HG03439 (cell line): ENCODE results near the gene MGARP.
A peak's percentile ranks its signal among the peaks of the same experiment; 100 is the strongest.
"Not testable (repeated sequence)": the region's sequence is repeated elsewhere in the genome, so short reads cannot be mapped to it uniquely, and the experiment has no call there.

ENCODE experiments used
- ATAC-seq: cut with Tn5 transposase; IDR thresholded peaks from one replicate; pipeline ENCODE4 v1.9.1; 2021; ENCODE audit warnings: mild to moderate bottlenecking, moderate library complexity; ENCODE audit not compliant: unreplicated experiment

MGARP gene

DNA sequence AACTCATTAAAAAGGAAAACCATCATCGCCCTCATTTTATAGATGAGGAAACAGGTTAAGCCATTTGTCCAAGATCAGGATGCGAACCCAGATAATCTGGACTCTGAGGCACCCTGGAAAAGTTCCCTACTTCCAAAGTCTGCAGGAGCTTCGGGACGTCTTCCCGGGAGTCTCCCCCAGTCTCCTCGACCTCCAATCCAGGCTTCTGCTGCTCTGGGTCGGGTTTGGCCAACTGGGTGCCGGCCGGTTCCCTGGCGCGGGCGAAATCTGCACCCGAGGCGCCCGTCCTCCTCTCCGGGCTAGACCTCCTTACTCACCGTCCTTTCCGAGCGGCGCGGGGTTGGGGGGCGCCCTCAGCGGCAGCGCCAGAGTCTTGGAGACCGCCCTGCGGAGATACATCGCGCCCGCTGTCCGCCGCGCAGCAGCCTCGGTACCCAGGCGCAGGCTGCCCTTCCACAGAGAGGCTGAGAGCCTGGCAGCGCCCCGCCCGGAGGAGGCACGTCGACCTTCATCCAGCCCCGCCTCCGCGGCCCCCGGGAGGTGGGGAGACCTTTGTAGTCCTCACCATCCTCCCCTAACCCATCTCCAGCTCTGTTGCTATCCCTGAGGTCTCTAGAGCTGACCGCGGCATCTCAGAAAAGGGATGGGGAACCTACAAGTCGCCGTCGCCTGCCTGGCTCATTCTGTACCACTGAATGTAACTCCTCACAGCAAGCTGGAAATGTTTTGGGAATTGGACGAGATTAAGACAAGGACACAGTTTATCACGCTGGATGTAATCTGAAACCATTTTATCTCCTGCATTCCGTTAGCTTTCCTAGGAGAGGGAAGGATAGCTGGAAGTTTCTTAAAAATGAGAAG, at the start of gene MGARP:
MGARP (minus strand) TSS at position 466 of the 861 bp plus-strand sequence; CDS start at position 399, 67 bp downstream.
- ATAC-seq, result no peak

DNA sequence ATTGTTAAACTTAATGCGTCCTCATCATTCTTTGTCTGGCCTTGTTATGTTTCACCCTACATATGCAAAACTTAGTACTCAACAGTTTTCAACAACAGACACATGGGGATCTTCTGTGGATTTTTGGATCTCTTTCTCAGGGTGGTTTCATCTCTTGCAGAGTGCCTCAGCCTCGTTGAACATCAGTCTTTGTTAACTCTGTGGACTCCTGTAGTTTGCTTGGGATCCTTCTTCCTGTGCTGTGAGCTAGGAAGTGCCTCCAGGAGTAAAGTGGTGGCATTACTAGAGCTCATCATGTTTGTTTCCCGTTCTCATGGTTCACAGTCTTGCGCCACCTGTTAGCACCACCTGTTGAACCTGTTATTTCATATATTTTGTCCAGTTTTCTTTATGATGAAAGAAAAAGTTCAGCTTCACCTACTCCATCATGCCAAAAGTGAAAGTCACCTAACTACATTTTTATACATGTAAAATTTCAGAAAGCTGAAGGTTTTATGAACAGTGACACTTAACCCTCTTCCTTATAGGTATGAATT, 49.7 kb upstream of the MGARP start:
- no peak for ATAC-seq

DNA sequence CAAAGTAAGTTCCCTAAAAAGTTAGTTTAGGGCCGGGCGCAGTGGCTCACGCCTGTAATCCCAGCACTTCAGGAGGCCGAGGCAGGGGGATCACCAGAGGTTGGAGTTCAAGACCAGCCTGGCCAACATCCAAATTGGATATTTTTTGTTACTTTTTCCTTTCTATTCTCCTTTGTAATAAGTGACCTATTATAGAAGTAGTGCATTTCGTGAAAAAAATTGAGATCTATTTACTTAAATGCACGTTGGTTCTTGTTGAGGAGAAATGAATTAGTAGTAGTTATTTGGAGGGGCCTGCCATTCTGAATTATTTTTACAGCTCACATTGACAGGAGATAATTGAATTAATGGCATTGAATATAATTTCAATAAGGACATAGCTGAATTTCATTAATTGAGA, 44.6 kb upstream of the MGARP start:
- ATAC-seq, result no peak

DNA sequence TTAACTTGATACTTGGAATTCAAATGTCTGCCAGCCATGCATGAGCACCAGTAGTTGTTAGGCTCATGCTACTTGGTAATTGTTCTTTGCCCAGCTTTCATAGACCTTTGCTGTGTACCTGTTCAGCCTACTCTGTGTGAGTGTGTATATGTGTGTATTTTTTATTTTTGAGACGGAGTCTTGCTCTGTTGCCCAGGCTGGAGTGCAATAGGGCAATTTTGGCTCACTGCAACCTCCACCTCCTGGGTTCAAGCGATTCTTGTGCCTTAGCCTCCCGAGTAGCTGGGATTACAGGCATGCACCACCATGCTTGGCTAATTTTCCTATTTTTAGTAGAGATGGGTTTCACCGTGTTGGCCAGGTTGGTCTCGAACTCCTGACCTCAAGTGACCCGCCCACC, 42.5 kb upstream of the MGARP start:
- ATAC-seq, result not testable (repeated sequence)

DNA sequence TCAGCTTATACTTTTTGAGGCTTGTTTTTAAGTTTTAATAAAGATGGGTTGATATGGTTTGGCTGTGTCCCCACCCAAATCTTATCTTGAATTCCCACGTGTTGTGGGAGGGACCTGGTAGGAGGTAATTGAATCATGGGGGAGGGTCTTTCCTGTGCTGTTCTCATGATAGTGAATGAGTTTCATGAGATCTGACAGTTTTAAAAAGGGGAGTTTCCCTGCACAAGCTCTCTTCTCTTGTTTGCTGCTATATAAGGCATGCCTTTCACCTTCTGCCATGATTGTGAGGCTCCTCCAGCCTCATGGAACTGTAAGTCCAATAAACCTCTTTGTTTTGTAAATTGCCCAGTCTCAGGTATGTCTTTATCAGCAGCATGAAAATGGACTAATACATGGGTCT, 42.0 kb upstream of the MGARP start:
- ATAC-seq, result not testable (repeated sequence)

DNA sequence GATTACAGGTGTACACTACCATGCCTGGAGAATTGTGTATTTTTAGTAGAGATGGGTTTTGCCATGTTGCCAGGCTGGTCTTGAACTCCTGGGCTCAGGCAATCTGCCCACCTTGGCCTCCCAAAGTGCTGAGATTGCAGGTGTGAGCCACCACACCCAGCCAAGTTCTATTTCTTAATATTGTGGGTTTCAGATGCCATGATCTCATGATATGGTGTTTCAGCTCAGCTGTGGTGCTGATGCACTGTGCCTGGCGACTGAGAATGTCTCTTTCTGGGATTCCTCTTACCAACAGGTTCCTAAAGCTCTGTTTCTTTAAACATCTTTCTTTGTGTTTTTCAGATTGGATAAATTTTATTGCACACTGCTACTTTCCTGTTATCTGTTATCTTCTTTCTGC, 39.5 kb upstream of the MGARP start:
- ATAC-seq, result no peak

DNA sequence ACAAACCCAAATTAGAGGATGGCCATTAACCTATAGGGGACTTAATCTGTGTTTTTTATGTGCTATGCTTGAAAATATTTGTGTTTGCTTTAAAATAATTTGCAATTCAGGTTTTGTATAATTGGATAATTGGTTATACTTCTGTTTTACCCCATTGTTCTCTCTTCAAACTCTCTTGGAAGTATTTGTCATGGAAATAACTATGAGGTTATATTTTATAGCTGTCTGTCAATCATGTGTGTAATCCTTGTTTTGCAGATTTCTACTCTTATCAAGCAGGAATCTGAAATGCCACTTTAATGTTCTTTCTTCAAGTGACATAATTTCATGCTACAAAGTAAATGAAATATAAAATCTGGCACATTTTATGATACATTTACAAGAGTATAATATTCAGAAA, 37.6 kb upstream of the MGARP start:
- no peak for ATAC-seq

DNA sequence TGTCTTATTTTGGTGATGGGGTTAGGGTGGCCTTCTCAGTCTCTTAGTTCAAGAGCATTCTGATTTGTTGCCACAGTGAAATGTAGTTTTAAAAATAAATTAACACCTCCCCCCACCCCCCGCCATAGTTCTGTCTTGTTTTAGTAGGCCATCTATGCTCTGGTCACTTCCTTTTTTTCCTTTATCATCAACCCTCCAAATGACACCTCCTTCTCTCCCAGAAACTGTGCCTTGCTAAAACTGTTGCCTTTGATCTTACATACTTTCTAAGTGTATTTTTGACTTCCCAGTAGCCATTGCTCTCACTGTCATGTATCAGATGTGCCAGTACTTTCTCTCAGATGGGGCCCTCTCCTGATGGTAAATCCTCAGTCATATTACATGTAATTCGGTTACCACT, 36.7 kb upstream of the MGARP start:
- no peak for ATAC-seq

DNA sequence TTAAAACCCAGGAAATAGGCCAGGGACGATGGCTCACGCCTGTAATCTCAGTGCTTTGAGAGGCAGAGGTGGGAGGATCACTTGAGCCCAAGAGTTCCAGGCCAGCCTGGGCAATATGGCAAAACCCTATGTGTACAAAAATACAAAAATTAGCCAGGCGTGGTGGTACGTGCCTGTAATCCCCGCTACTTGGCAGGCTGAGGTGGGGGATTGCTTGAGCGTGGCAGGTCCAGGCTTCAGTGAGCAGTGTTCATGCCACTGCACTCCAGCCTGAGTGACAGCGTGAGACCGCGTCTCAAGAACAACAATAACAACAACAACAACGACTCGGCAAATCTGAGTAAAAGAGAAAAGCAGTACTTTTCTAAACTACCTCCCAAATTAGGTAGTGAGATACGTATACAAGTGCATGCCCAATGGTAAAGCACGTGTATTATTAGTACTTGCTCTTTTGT, 35.2 kb upstream of the MGARP start:
- ATAC-seq, result peak; percentile 75

DNA sequence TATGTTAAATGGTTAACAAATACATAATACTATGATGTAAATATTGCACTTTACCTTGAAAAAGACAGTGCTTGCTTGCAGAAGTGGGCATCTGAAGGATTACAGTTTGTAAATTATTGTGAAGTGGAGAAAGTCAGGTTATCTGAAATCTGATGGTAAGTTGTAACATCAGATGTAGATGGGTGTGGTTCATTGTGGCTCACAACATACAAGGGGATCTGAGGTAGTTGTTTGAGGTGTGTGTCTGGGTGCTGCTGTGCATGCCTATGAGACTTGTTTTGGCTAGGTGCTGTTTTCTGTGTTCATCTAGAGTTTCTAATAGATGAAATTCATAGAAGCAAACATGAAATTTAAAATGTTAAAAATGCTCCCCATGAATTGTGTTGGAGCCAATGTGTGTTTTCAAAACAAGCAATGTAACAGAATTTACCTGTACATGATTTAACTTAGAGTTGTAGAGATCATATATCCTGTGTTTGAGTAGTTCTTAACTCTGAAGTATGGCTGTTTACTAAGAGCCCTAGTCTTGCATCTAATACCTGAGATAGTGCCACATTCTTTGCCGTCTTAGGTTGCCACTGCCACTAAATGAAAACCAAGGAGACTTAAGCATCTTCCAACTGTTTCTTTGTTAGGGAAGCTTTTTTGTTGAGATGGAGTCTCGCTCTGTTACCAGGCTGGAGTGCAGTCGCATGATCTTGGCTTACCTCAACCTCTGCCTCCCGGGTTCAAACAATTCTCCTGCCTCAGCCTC, 34.2 kb upstream of the MGARP start:
- ATAC-seq, result no peak

DNA sequence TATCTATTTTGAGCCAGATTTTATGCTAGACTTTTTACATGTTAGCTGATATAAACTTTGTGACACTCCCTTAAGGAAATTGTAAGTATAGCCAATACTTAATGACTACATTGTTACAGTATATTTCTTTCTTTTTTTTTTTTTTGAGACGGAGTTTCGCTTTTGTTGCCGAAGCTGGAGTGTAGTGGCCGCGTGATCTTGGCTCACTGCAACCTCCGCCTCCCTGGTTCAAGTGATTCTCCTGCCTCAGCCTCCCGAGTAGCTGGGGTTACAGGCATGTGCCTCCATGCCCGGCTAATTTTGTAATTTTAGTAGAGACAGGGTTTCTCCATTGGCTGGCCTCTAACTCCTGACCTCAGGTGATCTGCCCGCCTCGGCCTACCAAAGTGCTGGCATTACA, 33.4 kb upstream of the MGARP start:
- ATAC-seq, result not testable (repeated sequence)

DNA sequence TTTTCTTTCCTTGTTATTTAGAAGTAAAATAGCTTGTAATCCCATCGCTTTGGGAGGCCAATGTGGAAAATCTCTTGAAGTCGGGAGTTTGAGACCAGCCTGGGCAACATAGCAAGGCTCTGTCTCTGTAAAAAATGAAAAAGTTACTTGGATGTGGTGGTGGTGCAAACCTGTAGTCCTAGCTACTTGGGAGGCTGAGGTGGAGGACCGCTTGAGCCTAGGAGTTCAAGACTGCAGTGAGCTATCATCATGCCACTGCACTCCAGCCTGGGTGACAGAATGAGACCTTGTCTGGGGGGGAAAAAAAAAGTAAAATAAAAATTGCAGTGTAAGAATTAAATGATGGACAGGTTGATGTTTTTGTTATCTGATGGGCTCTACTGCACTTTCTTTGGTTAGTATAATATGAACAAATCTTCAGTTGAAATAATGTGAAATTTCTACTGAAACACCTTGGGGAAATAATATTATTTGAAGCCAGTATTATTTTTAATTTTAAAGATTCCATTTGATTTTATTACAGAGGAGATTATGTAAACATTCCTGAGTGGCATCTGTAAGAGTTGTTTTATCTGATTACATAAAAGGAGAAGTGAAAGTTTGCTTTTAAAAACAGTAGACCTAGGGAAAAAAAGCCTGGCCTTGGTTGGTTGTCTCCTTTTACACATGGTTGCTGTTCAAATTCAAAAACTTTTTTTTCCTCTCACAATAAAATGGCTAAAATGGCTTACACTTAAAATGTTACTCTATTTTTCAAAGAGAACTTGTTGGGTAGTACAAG, 32.7 kb upstream of the MGARP start:
- ATAC-seq, result no peak

DNA sequence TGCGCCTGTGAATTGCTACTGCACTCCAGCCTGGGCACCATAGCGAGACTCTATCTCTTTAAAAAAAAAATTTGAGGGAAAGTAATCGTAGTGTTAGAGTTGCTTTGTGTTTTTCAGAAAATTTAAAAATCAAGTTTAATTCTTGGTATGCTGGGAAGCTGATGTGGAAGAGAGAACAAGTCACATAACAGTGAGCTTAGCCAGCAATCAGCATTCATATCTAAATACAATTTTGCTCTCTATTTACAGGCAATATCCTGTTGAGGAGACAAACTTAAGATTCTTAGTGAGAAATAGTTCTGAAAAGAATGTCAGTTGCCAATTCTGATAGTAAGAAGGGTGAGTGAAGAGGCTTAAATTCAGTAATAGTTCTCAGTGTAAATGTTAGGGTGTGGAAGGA, 31.9 kb upstream of the MGARP start:
- ATAC-seq, result no peak

DNA sequence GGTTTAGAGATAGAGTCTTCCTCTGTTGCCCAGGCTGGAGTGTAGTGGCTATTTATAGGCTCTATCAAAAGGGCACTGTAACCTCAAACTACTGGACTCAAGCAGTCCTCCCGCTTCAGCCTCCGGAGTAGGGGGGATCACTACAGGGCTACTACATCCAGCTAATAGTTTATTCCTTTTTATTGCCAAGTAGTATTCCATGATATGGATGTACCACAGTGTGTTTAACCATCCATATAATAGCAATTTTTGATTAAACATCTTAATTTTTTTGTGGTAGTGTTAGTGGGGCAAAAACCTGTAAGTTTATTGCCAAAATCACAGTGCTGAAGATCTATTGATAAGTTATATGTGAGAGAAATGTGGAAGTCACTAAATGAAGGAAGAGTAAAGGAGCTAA, 24.9 kb upstream of the MGARP start:
- no peak for ATAC-seq

DNA sequence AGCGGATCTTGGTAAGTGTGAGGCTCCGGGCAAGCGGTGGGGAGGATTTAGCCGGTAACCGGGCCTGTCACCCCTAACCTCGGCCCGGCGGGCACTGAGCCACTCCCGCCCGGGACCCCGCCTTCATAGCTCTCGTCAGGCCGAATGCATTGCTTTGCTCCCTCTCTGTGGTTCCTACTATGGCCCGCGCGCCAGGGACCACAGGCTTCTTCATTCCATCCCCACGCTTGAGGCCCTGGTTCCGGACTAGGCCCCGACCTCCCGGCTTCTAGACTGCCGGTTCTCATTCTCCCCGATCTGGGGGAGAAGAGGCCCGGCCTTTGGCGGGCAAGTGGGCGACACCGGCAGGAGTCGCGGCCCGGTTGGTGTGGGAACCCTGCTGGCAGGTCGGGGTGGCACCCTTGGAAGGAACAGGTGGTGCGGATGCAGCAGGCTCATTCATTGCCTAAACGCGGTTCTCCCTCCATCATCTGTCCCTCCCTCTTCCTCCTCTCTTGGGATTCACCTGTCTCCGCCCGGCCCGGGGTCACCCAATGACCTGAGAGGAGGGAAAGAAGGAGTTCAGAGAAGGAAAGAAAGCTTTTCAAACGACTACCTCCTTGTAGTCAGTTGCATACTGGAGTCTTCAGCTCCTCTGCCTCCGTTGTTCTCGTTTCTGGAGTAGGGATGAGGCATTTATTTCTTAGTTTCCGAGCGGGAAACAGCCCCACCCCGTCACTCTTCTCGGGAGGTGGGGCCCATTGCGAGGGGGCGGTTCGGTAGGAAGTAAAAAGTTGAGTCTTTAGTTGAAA, 22.0 kb upstream of the MGARP start, which contains the start of gene NDUFC1:
NDUFC1 (minus strand) TSS at position 657 of the 791 bp plus-strand sequence. CDS start 6,679 bp downstream, outside the sequence.
- peak; percentile 34 for ATAC-seq

DNA sequence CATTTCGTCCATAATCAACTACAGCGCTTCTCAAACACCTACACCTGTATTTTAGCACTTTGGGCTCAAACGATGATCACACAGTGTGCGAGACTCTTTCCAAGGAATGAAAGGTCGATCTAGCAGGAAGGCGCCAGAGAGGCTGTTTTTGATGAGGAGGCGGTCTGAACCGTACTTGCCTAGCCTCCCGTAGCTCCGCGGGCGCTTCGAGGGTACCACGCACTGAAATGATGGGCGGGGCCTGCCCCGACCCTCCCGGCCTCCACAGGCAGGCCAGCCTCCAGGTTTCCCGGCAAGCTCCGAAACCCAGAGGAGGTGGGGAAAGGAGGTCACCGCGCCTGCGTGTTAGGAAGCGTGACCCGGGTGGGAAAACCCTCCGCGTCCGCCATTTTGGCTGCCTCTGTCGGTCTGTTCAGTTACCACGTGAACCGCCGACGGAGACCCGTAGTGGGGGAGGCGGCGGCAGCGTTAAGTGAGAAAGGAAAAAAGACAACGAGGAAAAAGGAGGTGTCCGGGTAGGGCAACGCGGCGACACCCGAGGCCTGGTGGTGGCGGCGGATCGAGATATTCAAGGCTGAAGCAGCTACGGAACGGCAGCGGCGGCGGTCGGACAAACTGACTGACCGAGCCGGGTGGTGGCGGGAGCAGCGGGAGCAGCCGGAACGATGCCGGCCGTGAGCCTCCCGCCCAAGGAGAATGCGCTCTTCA, 21.2 kb upstream of the MGARP start, which contains the start of gene NAA15:
NAA15 (plus strand) TSS at position 393 of the 708 bp plus-strand sequence; CDS start at position 666, 273 bp downstream.
- ATAC-seq, result peak; percentile 86

DNA sequence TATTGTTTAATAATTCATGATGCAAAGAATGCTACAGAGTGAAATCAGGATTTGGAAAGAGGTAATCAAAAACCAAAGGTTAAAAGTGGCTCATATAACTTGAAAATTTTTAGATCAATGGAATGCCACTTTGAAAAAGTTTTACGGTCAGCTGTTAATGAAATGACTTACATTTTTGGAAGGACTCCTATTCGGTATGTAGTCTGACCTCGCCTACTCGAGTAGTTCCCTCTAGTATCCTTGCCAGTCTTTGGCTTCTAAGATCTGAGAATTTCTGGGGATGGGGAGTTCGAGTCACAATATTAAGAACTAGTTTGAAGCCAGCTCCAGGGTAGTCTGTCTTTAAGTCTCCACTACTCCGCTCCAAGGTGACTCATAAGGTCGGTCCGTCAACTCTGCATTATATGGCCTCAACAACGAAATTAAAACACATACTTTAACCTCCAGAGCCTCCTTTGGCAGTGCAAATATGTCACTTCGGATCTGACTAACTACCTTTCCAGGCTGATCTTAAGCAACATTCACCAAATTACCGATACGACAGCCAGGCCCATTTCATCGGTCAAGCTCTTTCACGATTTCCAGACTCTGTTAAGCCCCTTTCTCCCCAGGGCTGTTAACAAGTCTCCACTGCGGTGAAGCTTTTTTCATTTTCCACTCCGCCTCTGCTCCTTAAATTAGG, 20.5 kb upstream of the MGARP start:
- ATAC-seq, result peak; percentile 12

DNA sequence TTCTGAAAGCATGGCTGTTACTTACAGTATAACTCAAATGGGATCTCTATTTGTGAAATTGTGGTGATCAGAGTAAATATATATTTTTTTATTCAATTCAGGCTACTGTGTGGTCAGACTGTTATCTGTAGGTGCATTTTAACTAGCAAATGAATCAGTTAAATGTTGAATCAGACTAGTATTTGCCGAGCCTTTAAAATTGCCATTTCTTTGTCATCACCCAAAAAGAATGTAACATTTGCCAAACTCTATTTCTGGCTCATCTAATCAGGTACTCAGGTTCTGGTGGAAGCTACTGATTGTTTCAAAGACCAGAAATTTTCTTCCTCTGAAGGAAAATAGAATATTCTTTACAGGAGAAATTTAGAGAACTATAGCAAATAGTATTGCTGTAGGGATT, 19.5 kb upstream of the MGARP start:
- no peak for ATAC-seq

DNA sequence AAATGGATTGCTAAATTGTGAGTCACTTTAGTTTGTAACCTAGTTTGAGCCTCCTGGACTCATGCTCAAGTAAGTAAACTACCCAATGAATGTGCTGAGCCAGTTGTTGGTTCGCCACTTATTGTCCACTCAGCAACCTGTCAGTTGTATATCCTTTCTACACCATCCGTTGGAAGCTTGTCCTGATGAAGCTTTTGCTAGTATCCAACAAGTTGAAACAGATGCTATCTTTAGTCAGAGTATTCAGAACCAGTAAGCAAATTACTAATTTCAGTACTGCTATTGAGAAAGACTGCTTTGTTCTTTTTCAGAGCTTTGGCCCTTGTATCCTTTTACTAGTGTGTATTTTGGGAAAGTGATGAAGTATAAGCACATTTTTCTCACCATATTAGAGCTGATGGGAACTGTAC, 17.0 kb upstream of the MGARP start:
- ATAC-seq, result no peak
